ENCODE results near the gene HELZ. TPM values are rescaled to one million over a fixed set of nuclear protein-coding genes. Genes with fewer than 3 reads are reported as not detected.

HELZ gene
- total and polyA plus RNA-seq, 2 donors (not counting 3 experiments of a cell fraction or from before 2014, with no cell fraction given), result 8.0 to 47.3 TPM

DNA sequence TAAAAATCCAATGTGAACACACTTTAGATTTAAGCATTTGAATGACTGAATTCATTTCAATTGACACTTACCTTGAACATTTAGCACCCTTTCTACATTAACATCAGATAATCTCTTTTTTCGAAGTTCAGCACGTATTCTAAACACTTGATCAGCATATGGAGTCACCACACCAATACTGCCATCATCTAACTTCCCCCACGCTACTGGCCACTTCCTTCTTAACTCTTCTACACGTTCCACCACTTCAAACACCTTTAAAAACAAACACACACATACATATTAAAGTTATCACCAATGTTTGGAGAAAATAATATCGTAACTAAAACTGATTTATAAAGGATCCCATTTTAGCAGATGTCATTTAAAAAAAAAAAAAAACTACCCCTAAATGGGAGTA is 107.1 kb downstream of the HELZ start:
- TF ChIP-seq FOS (IDR thresholded peaks at IDR 0.05; ENCODE audit: borderline replicate concordance, insufficient read depth, low read length), result no peak
- no peak for TF ChIP-seq EZH2 (IDR thresholded peaks at IDR 0.05; ENCODE audit: borderline replicate concordance, low read depth, low read length, severe bottlenecking)
- no peak for TF ChIP-seq GATA2 (IDR thresholded peaks at IDR 0.05; ENCODE audit: insufficient read depth, insufficient read length, low read depth, low read length)
- no peak for TF ChIP-seq POLR2A (IDR thresholded peaks at IDR 0.05; ENCODE audit: low read depth, low read length)
- TF ChIP-seq, protein P1, sequence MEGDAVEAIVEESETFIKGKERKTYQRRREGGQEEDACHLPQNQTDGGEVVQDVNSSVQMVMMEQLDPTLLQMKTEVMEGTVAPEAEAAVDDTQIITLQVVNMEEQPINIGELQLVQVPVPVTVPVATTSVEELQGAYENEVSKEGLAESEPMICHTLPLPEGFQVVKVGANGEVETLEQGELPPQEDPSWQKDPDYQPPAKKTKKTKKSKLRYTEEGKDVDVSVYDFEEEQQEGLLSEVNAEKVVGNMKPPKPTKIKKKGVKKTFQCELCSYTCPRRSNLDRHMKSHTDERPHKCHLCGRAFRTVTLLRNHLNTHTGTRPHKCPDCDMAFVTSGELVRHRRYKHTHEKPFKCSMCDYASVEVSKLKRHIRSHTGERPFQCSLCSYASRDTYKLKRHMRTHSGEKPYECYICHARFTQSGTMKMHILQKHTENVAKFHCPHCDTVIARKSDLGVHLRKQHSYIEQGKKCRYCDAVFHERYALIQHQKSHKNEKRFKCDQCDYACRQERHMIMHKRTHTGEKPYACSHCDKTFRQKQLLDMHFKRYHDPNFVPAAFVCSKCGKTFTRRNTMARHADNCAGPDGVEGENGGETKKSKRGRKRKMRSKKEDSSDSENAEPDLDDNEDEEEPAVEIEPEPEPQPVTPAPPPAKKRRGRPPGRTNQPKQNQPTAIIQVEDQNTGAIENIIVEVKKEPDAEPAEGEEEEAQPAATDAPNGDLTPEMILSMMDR (IDR thresholded peaks at IDR 0.05; ENCODE audit: extremely low read depth in 1 of 2, insufficient read depth in 1 of 2, low read depth in 1 of 2, low read length in 2 of 2), result no peak
- no peak for TF ChIP-seq JUN (IDR thresholded peaks at IDR 0.05; ENCODE audit: borderline replicate concordance, insufficient read depth, insufficient read length, low read depth)
- TF ChIP-seq POLR2AphosphoS5 (IDR thresholded peaks at IDR 0.05; ENCODE audit: insufficient read depth, low read depth, low read length), result no peak
- no peak for TF ChIP-seq MYC (IDR thresholded peaks at IDR 0.05; ENCODE audit: low read depth, low read length)
- TF ChIP-seq MAX (IDR thresholded peaks at IDR 0.05; ENCODE audit: insufficient read depth, insufficient read length), result no peak
- BruUV-seq (replicated peaks), result no TSS peak
- intact Hi-C loops (cut with micrococcal nuclease), result no loop called here
- Histone ChIP-seq H3K4me3 (replicated peaks in 1 of 3; ENCODE audit: insufficient read depth in 1 of 3, low read depth in 1 of 3, low read length in 3 of 3) (no peak overlapping the region), H2AFZ (ENCODE audit: low read depth, low read length) (no peak overlapping the region), H4K20me1 (replicated peaks; ENCODE audit: control insufficient read depth, extremely low read depth, insufficient read depth, low read length) (no peaks in the 10 kb centered on the region), H3K79me2 (ENCODE audit: control insufficient read depth, insufficient read depth, low read length) (no peaks in the 10 kb centered on the region), H3K9ac (replicated peaks; ENCODE audit: extremely low read depth, insufficient read depth, low read length) (no peak overlapping the region), H3K9me3 (replicated peaks; ENCODE audit: control insufficient read depth, insufficient read depth, low read length) (no peaks in the 10 kb centered on the region), H3K4me2 (ENCODE audit: insufficient read depth, low read length) (no peak overlapping the region), H3K4me1 (ENCODE audit: control insufficient read depth, extremely low read depth, insufficient read depth, low read length) (no peaks in the 10 kb centered on the region), H3K27me3 (ENCODE audit: control insufficient read depth in 2 of 2, insufficient read depth in 2 of 2, low read length in 2 of 2) (no peaks in the 10 kb centered on the region), H3K27ac (ENCODE audit: insufficient read depth, low read depth, low read length) (no peak overlapping the region), H3K9me1 (replicated peaks; ENCODE audit: control insufficient read depth, extremely low read depth, insufficient read depth, low read length) (no peaks in the 10 kb centered on the region), H3K36me3 (ENCODE audit: control insufficient read depth in 2 of 2, extremely low read depth in 1 of 2, insufficient read depth in 2 of 2, low read length in 2 of 2) (peaks cover 4 to 6% of the 10 kb centered on the region in 2 experiments)
- ChIA-PET POLR2A (no interaction called here), CTCF (no interaction called here)
- dilution Hi-C loops (cut with MboI; ENCODE audit: extremely low pct_ligation_motif_present, low sequenced_read_pairs), result no loop called here
- DNase-seq (ENCODE audit: low read depth, low spot score) (no peak), FAIRE-seq (no peak)
